Activated CD4-positive, alpha-beta T cell treated with anti-CD3 and anti-CD28 coated beads for 48 hours (primary cell): ENCODE measurements around the gene CDC42EP4.
"Not testable (repeated sequence)": the region's sequence is repeated elsewhere in the genome, so short reads cannot be mapped to it uniquely, and the experiment has no call there.

ENCODE experiments used
- DNase-seq: peaks from one replicate; pipeline ENCODE4 v3.0.0-alpha.2; 2020

Gene CDC42EP4

DNA sequence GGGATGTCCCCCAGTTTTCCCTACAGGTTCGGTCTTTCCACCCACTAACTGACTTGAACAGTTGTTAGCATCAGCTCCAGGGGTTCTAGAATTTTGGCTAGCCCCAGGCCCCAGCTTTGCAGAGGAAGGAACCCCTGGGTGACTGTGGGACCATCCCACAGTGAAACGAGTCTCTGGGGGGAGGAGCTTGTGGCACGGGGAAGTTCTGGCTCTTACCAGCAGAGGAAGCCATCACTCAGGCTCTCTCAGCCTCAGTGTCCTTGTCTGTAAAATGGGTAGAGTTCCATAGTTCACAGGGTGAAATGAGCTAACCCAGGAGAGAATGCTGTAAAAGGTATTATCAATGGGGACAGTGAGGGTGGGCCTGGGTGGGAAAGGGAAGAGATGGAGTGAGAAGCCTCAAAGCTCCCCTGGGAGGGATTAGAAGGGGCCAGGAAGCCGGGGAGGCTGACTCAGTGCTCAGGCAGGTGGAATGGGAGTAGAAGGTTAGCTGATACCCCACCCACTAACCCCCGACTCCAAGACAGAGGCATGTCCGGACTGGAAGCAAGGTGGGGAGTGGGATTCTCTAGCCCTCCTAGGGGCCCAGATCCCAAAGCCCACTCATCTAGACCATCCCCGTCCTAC is 30.9 kb upstream of the CDC42EP4 start:
- no peak for DNase-seq

DNA sequence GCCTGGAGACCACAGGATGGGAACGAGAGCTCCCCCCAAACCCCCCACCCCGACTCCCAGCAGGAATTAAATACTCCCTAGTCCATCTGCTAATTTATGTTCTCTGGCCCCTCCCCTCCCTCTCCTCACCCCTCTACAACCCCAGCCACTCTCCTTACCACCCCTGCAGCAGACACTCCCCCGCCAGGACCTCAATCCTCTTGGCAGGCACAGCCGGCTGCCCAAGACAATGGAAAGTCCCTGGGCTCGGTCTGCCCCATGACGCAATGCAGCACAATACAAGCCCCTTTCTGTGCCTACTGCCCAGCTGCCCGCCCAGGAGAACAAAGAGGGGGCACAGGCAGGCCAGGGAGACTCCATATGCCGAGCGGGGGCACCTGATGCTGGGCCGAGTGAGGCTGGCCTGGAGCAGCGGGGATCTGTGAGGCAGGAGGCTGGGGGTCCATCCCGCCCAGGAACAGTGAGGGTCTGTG is 30.3 kb upstream of the CDC42EP4 start:
- DNase-seq = no peak

DNA sequence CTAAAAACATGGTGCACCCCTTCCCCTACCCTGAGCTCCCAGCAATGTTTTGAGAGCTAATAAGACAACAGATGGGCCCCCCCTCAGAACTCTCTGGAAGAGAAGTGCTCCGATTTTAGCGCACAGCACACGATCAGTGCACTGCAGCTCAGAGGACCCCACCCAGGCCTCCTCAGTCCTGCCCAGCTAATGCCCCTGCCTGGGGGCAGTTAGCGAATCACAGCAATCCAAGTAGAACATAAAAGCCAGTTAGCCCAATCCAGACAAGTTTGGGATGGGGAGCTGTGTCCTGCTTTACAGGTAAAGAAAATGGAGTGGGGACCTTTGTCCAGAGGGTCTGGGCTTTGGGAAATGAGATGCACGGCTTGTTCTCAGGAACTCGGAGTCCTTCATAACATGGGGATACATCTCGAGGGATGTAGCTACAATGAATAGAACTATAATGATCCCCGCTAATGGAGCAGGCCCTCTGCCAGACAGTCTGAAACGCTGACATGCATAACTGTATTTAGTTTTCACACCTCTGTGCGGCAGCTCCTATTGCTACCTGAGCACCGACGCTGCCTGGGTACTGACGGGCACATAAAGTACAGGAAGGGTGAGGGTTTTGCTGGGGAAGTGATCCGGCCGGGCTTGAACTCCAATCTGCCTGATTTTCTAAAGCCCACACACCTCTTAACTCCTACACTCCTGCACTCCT is 29.7 kb upstream of the CDC42EP4 start:
- DNase-seq = no peak

DNA sequence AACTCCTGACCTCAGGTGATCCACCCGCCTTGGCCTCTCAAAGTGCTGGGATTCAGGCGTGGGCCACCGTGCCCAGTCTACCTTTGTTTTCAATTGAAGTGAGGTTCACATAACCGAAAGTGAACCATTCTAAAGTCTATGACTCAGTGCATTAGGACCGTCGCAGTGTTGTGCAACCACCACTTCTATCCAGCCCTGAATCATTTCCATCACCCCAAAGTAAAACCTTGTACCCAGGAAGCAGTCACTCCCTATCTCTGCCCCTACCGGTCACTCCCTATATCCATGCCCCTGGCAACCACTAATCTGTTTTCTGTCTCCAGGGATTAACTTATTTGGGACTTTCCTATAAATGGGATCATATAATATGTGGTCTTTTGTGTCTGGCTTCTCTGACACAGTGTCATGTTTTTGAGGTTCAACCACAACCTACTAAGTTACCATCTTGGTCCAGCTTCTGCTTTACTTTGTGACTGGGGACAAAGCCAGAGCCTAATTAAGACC is 28.3 kb upstream of the CDC42EP4 start:
- peak; percentile 39 for DNase-seq

DNA sequence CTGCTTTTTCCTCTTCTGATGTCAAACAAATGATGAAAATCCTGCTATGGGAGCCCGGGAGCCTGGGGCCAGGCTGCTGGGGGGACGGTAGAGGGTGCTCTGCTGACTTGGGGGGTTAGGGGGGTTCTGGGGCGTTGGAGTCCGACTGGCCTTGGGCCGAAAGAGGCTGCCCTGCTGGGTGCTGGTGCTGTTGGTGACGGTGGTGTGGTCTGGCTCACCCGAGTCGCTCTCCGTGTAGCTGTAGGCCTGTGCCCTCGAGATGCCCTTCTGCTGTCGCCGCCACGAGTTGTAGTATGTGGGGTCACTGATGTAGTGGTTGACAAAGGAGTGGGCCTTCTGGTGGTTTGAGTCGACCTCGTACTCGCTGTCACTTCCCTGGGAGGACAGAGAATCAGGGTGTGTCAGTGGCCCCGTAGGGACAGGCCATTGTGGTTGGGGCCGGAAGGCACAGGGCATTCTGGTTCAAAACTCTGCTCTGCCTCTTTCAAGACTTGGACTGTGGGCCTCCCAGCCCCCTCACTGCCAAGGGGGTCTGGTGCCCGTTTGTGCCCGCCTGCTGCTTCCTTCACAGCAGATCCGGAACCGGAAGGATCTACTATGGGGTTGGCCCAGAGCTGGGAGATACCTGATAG is 26.9 kb upstream of the CDC42EP4 start:
- DNase-seq = no peak

DNA sequence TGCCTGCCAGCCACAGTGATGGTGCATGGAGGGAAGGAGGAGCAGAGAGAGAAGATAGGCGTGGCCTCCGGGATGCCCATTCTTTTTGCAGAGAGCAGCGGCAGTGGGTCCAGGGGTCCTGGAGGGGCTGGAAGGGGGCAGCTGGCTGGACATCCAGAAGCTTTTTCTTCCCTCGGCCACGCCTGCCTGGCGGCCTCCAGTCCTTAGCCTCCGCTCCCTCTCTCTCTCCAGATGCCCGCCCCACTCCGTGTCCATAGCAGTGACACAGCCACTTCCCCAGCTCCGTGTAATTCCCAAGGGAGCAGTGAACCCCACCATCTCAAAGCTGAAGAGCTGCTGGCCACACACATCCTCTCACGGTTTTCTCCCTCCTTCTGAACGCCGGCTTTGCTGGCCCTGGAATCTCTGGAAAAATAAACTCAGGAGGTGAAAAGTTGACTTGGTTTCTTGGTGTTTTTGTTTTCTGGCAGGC is 26.3 kb upstream of the CDC42EP4 start:
- no peak for DNase-seq

DNA sequence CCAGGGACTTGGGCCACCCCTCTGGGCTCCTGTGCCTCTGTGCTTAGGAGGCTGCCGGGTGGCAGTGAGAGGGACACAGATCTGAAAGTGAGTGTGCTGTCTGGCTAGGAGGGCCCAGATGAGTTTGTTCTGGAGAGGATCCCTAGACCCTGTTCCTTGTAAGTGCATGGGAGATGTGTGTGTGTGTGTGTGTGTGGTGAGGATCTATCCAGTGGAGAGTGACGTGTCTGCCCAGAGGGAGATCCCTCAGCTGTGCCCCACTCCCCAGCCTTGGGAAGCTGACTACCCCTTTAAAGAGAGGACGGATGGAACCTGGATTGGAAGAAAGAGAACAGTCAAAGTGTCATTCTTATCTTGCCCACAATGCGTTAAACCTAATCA is 25.5 kb upstream of the CDC42EP4 start:
- no peak for DNase-seq

DNA sequence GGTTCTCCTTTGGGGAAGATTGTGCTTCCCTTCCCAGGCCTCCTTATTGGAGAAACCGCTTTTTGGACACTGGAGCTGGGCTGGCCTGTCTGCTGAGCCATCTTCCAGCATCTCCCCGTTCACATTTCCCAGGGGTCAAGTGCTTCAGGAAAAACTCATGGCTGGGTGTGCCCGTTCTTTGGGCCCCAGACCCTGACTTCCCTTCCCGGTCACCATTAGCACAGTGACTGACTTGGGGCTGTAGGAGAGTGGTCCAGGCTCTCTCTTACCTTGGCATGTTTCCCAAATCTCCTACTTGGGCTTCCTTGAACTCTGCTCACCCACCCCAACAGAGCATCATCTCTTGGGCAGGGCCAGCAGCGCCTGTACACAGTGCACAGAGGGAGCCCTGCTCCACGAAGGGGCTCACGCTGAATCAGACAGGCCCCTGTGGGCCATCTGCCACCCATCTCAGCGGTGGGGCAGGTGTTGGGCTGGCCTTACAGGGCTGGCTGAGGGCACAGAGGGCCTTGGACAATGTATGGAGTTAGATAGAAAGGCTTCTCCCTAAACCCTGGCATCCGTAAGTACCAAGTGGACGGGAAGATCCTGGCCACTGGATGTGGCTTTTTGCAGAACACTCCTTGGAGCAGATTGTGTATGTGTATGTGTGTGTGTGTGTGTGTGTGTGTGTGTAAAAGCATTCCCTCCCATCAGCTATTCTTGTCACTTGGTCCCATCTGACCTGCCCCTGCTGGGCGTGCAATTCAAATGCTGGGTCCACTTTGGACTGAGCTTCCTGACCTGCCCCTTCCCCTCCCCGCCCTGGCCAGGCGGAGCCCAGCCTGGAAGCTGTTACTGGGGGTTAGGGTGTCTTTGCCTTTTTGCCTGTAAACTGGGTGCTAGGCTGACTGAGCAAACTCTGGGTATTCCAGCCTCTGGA is 24.9 kb upstream of the CDC42EP4 start:
- DNase-seq = no peak

DNA sequence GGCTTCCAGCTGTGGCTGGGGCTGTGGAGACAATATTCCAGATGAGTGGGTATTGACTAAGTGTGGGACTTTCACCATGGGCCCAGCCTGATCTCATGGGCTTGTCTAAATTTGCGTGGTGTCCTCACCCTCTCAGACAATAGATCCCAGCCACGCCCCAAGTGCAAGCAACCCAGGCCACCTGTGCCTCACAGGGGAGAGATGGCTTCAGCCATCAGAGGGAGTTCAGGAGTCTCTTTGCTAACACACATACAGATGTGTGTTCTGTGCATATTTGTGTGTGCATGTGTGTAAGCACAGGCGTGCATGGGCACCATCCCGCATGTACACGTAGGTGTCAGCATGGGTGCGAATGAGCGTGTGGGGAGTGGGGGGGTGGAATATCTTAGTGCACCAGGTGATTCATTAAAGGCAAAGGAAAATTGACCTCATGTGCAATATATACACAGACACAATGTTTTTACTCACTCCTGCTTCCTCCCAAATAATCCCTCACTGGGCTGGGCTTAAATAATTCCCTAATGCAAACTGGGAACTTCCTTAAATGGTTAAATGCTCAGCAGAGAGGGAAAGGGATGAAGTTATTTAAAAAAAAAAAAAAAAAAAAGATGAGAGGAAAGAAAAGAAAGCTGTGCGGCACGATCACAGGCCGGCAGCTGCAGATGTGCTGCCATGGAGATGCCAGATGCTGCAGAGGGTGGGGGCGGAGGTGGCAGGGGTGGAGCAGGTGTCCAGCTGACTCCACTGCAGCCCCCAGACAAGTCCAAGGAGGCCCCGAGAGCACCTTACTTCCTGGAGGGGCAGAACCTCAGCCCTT is 24.0 kb upstream of the CDC42EP4 start:
- DNase-seq = no peak

DNA sequence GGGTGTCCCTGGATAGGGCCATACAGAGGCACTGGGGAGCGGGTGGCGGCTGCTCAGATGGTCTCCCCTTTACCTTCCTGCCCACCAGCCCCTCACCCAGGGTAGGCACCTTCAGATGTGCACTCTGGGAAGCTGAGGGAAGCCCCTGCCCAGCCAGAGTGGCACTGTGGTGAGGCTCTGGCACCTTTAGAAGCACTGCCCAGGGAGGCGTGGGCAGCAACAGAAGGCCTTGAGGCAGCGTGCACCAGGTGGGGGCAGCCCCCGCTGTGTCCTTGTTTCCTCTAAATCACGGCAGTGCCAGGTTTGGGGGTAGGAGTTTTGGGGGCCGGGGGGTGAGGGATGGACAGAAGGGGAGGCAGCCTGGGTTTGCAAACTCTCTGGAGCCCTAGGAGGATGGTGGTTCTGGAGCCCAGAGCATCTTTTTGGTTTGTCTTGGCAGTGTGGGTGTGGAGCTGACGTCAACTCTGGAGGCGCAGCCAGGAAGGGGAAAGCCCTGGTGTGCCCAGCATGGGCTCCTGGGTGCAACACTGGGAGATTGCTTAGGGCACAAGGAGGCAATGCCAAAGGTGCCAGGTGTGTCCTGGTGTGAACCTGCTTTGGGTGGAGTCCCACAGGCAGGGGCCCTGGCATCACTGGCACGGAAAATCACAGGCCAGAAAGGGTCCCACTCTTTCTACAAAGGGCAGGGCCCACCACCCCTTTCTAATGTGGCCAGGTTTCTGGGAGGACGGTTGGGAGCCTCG is 23.1 kb upstream of the CDC42EP4 start:
- DNase-seq = no peak

DNA sequence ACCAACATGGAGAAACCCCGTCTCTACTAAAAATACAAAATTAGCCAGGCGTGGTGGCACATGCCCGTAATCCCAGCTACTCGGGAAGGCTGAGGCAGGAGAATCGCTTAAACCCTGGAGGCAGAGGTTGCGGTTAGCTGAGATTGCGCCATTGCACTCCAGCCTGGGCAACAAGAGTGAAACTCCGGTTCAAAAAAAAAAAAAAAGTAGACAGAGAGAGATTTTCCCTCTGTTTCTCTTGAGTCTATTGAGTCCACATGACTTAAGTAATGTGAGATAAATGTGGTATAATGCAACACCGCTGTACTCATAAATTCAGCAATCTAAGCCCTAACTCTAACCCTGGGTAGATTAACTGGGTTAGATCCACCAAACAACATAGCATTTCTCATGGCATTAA is 21.6 kb upstream of the CDC42EP4 start:
- not testable (repeated sequence) for DNase-seq

DNA sequence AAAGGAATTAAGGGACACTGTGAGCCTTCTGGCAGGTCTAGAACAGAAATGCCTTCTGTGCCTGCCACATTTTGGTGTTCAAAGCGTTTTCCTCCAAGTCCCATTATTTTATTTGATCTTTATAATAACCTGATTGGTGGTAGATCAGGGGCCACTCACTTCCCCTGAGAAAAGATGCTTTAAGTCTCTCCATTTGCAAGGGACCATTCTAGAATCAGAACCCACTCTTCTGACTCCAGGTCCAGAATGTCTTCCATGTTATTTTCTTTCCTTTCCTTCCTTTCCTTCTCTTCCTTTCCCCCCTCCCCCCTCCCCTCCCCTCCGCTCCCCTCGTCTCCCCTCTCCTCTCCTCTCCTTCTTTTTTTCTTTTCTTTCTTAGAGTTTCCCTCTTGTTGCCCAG is 19.3 kb upstream of the CDC42EP4 start:
- no peak for DNase-seq

DNA sequence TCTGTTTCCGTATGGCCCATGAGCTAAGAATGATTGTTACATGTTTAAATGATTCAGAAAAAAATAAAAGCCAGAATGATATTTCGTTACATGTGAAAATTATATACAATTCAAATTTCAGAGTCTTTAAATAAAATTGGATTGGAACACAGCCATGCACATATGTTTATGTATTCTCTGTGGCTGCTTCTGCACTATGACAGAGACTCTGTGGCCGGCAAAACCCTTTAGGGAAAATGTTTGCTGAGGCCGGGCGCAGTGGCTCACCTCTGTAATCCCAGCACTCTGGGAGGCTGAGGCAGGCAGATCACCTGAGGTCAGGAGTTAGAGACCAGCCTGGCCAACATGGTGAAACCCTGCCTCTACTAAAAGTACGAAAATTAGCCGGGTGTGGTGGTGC is 15.9 kb upstream of the CDC42EP4 start:
- no peak for DNase-seq

DNA sequence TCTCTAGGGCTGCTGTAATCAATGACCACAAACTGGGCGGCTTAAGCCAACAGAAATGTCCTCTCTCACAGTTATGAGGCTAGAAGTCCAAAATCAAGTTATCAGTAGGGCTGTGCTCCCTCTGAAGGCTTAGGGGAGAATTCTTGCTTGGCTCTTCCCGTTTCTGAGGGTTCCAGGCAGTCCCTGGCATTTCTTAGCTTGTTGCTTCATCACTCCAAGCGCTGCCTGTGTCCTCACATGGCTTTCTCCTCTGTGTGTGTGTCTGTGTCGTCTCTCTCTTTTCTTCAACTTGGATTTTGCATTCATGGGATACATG is 13.7 kb upstream of the CDC42EP4 start:
- no peak for DNase-seq

DNA sequence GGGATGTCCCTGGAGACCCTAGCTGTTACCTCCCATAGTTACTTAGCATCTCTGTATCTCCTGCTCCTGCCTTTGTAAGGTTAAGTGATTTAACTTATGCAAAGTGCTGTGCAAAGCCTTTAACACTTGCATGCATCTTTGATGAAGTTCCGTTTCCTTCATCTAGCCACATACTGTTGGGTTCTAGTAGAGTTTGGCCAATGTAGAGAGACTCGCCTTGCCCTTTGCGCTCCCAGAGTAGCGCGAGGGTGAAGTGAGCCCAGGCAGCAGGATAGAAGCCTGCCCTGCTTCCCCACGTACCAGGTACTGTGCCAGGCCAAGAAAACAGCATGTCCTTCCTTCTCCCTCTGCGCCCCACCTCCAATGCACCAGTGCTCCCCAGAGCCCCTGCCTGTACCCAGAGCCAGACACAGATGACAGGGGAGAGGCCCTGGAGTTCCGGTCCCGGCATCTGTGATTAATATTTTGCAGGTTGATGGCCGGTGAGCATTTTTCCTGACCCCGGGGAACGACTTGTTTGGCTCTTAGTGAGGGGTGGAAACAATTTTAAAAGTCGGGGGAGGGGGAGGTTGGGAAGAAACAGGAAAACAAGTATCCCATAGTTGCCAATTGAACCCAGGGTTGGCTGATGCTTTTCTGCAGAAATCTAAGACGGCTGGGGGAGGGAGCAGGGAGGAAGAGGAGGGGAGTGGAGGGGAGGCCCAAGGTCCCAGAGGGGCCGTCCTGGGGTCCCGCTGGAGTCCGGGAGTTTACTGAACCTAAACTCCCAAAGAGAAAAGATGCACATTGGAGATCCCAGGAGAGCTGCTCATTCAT is 13.1 kb upstream of the CDC42EP4 start:
- DNase-seq = no peak

DNA sequence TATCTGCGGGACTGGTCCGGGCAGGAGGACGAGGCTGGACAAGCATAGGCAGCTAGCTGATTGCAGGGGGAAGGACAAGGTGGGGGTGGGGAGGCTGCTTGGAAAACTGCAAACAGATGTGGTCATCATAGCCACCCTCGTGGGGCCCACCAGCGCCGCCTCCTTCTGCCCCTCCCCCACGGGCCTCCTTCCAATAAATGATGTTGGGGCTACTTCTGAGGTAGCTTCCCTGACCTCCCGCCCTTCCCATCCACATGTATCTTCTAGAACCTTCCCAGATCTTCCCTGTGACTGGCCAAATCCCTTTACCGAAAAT is 12.3 kb upstream of the CDC42EP4 start:
- DNase-seq = no peak

DNA sequence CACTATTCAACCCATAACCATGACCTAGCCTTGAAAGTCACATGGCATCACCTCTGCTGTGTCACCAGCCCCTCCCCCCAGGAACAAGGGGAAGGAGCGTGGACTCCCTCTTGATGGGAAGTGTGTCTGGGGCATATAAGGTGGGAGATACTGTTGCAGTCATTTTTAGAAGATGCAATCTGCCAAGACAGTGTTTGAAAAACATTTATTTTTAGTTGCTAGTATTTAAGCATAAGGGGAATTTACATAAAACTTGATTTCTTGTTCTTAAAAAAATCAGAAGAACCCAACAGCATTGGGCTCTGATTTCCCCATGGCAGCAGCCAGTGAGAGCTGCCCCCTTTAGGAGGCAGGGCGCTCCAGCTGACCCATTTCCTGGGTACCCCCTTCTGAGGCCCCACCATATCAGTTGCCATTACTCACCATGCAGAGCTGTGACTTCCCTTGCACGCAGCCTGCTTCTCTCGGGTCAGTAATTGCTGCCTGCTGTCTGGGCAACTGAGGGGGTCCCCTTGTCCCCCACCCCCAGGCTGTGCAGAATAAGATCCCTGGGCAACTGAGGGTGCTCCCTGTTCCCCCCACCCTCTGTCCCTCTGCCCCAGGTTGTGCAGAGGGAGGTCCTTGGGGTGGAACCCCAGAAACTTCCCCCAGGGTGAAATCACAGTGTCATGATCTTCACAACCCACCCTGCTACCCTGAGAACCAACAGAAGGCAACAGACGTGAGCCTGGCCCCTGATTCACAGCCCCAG is 11.8 kb upstream of the CDC42EP4 start:
- no peak for DNase-seq

DNA sequence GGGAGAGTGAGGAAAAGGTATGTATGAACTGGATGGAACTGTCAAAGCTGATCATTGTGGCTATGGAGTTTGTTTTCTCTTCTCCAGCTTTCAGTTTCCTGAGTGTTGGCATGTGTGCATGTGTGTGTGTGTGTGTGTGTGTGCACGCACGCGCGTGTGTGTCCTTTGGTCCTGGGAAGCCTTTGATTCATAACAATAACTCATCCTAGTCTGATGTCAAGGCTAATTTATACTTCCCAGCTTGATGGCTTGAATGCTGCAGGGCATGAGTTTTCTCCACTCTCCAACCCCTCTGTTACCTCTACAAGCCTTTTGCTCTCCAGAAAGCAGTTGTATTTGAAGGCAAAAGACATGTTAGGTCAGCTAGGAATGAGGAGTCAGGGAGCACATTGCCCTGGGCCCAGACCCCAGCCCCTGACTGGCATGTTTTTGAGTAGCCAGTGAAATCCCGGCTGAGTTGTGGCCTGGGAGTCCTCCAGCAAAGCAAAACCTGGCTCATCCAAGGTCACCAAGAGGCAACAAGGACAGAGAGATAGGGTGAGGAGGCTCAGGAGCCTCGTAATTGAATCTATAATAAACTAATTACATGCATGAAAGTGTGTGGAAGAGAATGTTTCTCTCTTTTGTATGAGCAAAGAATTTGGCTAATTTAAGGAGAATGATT is 8.9 kb upstream of the CDC42EP4 start:
- no peak for DNase-seq

DNA sequence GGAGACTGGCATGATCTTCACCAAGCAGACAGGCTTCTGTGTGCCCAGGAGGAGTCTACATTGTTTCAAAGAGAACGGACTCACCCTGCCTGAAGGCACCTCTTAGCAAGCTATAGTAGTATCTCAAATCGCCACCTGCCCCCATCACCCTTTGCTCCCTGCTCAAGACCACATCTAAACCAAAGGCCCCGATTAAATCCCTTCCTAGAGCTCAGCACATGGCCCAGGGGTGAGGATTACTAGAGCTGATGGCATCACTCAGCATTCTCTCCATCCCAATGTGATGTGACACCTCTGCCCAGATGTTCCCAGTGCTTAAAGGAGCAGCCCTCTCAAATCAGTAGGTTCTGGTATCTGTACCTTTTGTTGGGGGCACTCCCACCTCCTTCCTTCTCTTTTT is 8.0 kb upstream of the CDC42EP4 start:
- no peak for DNase-seq
